ENCODE data around the gene SLIT1.
A peak's percentile ranks its signal among the peaks of the same experiment; 100 is the strongest.

SLIT1 gene

DNA sequence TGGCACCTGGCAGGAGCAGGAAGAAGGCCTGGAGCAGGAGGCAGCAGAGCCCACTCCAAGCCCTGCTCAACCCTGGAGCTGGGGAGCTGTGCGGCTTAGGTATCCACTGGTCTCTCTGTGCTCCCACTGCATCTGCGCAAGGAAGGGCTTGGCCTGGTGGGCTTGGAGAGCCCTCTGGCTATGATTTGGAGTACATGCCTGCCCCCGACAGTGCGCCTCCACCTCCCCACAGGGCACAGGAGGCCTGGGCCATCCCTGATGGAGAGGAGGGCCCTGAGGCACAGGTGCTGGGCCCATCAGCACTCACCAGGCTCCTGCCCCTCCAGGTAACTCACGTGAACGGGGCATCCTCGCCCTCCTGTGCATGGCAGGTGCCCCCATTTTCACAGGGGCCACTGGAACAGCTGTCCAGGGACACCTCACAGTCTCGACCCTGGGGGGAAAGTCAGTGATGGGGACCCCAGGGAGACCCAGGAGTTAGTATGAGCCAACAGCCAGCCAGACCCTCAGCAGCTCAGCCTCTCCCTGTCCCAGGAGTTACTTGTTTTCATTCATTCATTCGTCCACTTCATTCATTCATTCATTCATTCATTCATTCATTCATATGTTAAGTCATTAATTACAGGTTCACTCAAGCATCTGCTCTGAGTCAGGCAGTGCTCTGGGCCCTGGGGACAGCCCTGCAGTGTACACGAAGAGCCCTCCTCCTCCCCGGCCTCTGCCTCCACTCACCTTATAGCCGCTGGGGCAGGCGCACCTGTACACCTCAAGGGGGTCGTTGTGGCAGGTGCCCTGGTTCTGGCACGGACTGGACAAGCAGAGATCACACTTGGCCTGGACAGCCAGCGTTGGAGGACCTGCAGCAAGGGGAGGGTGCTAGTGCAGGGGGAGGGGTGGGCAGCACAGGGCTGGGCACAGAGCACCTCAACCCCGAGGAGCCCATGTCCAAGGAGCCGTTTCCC is 167.2 kb downstream of the SLIT1 start:
- DNase-seq = no peak

DNA sequence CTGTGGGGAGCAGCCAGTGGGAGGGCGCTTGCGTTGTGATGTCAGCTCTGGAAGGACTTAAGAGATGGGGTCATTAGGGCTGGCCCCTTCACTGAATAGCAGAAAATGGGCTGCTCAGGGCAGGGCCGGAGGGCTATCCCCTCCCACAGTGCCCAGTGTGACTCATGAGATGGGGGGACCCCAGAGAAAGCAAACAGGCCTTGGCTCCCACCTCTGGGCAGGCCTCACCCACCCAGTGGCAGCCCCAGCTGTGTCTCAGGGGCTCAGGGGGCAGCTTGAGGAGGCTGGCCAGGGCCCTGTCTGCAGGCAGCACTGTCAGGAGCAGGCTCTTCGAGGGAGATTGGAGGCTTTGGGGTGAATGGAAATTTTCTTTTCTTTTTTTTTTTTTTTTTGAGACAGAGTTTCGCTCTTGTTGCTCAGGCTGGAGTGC is 168.3 kb downstream of the SLIT1 start:
- DNase-seq = no peak

DNA sequence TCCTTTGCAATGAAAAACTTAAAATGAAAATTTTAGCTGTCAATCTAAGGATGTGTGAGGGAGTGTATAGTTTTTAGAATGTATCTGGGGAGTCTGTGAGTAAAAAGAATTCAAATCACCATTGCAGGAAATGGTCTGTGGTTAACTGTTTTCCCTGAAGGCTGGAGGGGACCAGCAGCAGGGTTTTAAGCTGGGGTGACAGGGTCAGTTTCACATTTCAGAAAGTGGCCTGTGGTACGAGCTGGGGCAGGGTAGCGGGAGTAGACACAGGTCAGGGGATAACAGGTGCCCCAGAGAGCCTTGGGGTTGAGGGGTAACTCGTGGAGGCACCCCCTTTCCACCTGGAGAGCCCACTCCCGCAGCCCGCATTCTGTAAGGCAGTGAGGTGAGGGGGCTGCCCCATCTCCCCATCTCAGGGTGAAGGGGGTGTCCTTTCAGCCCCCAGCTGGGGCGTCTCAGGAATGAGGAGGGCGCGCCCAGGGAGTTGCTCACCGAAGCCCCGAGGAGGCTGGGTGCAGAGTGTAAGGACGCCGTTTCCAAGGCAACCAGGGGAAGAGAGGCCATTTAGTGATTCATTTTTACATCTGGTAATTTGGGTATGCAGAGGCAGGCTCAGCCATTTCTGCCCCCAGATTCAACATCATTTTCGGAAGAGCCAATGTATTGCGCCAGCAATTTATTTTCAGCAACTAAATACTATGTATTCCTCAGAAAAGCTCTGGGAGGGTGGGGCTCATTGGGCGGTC is 168.9 kb downstream of the SLIT1 start:
- peak; percentile 30 for DNase-seq

DNA sequence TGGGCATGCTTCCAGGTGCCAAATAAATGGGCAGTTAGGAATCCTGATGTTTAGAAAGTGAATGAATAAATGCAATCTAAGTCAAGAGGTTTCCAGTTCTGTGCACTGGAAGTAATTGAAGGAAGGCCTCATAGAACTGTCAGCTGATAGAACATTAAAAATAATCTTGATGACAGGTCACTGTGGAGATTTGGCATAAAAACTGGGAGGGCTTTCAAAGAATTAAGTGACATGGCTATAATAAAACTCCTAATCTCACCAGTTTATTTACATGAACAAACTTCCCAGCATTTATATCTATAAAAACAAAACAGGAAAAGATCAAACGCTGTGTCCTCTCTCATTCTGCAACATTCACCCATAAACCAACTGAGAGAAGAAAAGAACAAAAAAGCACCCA is 170.5 kb downstream of the SLIT1 start:
- no peak for DNase-seq

DNA sequence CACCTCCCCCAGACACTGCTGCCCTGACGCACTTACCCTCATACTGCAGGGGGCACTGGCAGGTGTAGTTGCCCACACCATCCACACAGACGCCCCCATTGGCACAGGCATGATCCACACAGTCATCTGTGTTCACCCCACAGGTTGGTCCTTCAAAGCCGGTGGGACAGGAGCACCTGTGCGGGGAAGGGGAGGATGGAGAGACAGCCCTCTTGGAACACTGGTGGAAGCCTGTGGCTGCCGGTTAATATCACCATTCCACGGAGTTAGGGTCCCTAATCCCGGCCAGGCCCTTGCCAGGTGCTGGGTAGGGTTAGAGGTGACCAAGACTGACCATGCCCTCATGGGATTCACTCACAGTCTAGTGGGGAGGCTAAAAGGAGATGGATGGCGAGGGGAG is 171.8 kb downstream of the SLIT1 start:
- DNase-seq = no peak

DNA sequence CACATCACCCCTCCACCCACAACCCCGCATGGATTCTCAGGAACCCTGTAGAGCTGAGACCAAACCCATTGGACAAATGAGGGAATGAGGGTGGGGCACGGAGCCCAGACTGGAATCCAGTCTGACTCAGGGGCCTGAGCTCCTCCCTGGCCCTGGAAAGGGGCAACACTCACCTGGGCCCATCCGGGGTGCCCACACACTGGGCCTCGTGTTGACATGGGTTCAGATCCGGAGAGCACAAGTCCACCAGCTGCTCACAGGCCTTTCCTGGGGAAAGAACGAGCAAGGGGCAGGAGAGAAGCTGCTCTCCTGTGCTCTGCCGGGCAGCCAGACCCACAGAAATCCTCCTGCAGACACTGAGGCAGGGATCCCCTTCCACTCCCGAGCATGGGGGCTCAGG is 172.2 kb downstream of the SLIT1 start:
- no peak for DNase-seq

DNA sequence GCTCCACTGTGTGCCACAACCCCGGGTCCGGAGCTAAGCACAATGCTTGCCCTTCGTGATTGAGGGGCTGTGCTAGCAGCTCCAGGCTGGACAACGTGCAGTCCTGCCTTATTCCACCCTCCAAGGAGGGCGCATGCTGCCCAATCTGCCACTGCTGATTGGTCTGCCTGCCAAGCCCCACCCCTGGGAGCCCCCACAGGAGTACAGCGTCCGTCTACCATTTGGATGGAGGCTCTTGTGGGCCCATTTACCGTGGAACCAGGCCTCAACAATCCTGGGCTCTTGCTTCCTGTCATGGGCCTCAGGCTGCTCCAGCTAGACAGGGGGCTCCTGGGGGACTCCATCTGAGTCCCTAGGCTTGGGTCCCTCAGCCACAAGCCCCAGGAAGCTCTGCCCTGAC is 173.3 kb downstream of the SLIT1 start:
- DNase-seq = no peak

DNA sequence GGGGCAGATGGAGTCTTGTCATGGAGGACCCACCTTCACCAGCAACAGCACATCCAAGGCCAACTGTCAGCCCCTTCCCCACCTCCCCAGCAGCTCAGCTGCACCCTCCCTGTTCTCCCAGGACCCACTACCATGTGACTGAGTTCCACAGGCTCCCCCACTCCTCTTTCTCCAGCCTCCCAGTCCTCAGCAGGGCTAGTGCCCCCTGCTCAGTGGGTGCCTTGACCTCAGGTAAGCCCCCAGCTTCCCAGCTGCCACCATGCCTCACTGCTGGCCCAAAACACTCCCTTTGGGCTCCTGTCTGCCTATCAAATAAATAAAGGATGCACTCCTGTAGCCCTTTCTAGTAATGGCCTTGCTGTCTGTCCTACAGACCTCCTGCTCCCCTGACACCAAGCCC is 174.4 kb downstream of the SLIT1 start:
- DNase-seq = no peak

DNA sequence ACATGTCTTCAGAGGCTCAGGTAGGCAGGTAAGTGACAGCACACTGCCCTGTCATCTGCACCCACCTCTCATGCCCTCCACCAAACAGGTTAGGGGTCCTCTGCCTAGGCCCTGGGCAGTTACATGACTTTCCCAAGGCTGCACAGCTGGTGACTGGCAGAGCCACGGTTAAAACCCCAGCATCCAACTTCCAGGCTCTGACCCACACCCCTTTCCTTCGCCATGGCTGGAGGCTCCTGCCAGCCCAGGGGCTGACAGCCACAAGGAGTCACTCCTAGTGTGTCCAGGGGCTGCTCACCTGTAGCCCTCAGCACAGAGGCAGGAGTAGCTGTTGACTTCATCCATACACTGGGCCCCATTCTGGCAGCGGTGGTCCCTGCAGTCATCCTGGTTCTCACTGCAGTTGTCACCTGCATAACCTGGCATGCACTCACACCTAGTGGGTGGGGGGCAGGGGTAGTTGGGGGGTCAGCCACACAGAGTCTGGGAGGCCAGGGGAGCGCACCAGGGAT is 175.0 kb downstream of the SLIT1 start:
- DNase-seq = no peak

DNA sequence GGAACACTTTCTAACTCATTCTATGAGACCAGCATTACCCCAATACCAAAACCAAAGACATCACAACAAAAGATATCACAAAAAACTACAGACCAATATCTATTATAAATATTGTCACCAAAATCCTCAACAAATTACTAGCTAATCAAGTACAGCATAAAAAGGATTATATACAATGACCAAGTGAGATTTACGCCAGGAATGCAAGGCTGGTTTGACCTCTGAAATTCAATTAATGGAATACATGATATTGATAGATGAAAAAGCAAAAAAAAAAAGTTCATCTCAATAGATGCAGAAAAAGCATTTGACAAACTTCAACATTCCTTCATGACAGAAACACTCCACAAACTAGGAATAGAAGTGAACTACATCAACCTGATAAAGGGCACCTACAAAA is 178.3 kb downstream of the SLIT1 start:
- no peak for DNase-seq

DNA sequence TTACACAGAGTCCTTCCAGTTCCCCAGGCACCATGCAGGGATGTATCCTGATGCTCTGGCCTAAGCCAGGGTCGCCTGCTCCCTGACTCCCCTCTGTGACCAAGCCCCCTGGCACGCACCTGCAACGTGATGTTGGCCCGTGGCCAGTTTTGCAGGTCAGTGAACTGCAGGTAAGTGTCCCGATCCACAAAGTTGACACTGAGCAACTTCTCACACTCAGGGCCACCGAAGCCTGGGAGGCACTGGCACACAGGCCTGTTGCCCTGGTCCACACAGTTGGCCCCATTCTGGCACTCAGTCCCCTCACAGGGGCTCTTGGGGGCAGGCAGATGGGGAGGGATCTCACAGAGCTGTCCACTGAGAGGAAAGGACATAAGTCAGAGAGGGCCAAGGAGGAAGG is 179.4 kb downstream of the SLIT1 start:
- no peak for DNase-seq

DNA sequence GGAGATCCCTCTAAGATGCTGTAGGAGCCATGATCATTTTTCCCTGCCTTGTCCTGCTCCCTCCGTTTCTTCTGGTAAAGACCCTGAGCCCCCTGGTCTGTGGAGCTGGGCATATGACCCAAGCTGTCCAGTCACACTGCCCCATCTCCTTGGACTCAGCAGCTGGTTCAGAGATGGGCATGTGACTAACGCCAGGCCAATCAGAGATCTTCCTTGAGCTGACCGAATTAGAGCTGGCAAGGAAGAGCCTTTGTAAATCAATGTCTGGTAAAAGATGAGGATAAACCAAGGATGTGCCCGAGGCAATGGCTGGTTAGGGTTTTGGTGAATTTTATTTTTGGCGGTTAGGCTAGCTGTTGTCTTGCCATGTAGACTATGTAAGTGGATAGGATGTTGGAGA is 180.4 kb downstream of the SLIT1 start:
- DNase-seq = no peak

DNA sequence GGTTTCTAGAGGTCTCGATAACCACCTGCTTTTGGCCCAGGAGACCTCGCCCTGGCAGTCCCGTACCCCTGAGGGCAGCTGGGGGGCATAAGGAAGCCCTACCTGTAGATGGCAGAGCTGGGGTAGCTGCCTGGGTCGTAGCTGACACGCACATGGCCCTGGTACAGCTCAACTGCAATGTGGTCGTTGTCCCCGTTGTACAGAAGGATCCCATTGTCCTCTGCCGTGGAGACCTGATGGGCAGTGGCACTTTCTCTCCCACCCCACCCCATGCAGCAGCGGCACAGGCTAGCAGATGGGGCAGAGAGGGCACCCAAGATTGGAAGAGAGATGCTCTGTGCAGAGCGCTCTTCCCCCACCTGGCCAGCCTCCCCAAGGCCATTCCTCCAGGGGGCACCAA is 181.2 kb downstream of the SLIT1 start:
- no peak for DNase-seq

DNA sequence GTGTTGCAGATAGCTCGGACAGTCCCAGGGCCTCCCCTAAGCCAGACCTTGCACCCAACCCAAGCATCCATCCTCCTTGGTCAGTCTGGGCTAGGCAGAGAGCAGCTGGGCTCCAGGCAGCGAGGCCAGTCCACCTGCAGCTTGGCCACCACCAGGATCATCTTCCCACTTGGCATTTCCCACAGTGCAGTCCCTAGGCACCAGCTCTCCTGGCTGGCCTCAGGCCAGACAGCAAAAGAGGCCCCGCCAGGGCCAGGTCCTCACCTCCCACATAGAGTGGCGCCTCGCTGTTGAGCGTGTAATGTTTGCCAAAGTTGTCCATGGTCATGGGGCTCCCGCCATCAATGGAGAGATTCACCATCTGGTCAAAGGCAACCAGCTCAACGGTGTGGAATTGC is 182.0 kb downstream of the SLIT1 start:
- no peak for DNase-seq

DNA sequence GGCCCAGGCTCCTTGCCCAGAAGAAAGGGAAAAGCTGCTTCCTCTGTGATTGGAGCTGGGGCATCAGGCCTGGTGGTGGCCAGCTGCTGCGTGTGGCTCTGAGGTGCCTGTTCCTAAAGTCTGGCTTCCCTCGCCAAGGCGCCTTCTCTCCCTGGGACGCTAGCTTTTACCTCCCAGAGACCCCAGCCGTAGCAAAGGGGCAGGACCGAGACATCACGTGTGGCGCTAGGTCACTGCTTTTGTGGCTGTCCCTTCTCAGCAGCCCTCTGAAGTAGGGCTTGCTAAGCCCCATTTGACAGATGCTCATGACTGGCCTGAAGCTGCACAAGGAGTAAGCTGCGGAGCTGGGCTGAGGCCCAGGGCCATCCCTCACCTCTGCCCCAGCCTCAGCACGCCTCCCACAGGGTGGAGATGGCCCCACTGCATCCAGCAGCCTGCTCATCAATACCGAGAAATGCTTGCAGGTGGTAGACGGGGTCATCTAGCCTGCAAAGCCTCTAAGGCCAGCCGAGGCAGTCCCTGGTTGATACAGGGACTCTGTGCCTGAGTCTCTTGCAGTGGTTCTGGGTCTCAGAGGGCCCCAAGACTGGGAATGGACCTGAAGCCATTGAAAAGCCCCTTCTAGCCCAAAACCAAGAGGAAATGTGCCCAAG is 182.5 kb downstream of the SLIT1 start:
- no peak for DNase-seq

DNA sequence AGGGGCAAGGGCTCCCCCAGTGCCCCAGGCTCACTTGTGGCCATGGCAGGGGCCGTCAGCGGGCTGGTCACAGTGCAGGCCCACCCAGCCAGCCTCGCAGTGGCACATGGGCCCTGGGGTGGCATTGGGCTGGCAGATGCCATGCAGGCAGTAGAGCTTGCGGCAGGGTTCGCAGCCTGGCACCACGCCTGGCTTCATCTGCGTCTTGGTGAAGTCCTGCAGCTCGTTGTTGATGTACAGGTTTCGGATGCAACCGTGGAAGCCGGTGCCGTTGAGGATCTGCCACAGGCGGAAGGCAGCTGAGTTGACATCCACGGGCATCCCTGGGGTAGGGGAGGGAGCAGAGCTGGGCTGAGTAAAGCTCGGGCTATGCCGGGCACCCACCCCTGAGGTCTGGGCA is 183.1 kb downstream of the SLIT1 start:
- no peak for DNase-seq

DNA sequence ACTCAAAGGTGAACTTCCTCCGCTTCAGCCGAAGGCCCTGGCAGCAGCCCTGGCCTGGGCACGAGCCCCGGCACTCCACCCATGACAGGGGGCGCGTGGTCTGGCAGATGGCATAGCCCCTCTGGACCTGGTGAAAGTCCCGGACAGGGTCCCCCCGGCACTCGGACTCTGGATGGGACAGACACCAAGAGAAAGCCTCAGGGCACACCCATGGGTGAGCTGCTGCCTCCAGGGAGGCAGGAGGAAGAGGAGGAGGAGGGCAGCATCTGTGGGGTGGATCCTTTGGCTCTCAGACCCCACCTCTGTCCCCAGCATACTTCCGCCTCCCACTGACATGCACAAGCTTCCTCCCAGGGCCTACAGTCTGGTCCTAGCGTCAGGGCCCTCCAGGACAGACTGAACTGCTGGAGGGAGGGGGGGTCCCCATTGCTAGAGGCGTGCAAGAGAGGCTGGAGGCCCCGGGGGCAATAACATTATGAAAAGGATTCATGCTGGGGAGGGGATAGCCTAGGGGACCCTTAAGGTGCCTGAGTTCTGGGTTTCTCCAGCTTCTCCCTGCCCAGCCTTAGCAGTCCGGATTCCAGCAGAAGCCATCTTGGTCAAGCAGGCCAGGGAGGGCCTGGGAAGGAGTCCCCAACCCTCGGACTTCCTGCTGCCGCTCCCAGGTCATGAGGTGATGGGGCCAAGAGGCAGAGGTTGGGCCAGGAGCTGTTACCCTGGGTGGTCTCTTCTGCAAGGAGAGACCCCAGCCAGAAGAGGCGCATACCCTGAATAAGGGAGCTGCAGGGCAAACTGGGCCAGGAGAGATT is 184.4 kb downstream of the SLIT1 start:
- DNase-seq = no peak

DNA sequence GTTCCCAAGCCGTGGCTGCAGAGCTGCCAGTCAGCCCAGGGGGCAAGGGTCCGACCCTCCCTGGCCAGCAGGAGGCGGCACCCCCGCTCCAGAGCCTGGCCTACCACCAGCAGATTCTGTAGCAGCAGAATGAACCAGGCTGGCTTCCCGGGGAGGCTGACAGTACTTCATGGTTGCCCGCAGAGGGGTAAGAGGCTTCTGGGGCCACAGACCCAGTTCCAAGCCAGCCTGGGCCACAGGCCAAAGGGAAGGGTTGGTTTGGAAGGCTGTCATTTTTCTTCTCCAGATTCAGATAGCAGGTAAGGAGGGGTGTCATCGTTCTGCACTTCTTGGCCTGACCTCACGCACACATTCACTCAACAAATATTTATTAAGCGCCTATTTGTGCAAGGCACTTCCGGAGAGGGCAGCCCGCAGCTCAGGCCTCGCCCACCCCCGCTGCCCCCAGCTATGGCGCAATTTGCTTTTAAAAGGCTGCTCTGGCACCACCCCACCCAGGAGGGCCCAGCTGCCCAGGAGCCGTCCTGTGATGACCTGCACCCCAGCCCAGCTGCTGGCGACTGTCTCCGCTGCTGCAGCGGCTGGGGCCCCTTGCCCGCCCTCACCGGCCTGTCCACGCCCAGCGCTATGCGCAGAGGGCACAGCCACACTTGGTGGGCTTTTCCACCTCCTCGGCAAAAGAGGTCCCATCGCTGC is 185.1 kb downstream of the SLIT1 start:
- no peak for DNase-seq

DNA sequence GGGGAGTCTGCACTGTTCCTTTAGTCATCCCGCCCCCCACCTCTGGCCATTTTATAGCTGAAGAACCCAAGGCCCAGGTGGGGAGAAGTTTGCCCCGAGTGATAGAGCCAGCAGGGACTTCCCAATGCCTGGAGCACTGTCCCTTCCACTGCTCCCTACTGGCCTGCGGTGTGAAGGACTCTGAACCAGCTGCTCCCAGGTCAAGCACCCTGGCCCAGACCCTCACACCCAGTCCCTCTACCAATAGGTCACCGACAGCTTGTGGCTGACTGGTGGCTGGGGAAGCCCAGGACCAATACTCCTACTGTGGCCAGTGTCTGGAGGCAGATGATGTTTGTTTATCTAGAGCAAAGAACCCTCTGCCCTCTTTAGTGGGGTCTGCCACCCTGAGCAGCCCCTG is 185.8 kb downstream of the SLIT1 start:
- no peak for DNase-seq

DNA sequence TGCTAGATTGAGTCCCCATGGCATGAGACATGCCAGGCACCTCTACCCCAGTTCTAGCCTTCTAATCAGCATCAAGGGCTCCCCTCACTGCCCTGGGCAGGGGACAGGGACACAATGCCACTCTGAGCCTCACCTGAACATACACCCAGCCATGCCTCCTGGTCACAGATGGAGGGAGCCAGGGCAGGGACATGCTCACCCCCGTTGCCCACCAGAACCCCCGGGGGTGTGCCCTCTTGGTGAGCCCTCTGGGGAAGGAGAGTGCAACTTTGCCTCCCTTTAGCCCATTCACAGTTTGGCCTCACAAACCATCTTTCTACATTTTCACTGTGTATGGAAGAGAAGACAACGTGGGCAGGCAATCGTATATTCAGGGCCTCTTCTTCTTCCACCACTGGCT is 186.4 kb downstream of the SLIT1 start:
- no peak for DNase-seq

DNA sequence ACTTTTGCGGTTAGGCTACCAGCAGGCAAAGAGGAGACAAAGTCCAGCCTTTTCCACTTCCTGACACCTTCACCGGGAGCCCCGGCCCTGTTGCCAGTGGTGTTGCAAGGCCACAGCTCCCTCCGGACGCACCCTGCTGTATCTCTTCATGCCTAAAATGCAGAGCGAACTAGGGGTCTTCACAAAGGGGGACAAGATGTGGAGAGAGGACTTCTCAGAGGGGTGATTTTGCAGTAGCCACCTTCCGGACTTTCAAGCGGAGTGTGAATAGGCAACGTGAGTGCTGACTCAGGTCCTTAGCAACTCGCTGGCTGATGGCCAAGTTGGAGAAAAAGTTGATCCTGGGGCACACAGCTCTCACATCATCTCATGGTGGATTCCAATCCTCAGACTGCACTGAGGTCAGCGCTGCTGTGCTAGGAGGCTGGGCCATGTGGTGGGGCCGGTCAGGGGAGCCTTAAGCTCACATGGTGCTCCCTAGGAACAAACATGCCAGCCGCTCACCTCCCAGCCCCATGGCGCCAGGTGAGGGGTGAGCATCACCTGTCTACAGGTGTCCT is 187.3 kb downstream of the SLIT1 start:
- DNase-seq = peak; percentile 58

All from fibroblast of skin of back (primary cell).